Measurements from ENCODE around the gene LCT.
"Not testable (repeated sequence)": the region's sequence is repeated elsewhere in the genome, so short reads cannot be mapped to it uniquely, and the experiment has no call there.

LCT gene

GRCh38 chr2:135797497-135798274 lies 39.3 kb downstream of the LCT start:
- peak; percentile 67 to 72 for DNase-seq (ENCODE audit: low read depth in 2 of 2)

DNA sequence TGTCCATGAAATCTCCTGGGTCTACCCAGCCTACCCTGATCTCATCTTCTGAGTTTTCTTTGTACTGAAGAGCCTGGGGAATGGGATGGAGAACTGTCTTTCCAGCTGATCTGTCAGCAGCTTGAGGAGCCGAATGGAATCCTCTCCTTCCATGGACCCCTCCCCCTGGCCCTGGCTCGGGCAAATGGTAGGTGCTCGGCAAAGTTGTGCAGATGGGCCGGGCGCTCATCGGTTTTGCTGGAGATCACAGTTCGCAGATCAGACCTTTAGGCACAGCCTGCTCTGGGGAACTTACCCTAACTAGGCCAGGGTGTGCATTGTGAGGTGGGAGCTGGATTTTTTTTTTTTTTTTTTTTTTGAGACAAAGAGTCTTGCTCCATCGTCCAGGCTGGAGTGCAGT lies 40.4 kb downstream of the LCT start:
- DNase-seq (ENCODE audit: low read depth in 2 of 2): no peak

- DNase-seq (ENCODE audit: low read depth in 2 of 2): not testable (repeated sequence)
Observed at GRCh38 chr2:135795641-135796040, 41.3 kb downstream of the LCT start.

DNA sequence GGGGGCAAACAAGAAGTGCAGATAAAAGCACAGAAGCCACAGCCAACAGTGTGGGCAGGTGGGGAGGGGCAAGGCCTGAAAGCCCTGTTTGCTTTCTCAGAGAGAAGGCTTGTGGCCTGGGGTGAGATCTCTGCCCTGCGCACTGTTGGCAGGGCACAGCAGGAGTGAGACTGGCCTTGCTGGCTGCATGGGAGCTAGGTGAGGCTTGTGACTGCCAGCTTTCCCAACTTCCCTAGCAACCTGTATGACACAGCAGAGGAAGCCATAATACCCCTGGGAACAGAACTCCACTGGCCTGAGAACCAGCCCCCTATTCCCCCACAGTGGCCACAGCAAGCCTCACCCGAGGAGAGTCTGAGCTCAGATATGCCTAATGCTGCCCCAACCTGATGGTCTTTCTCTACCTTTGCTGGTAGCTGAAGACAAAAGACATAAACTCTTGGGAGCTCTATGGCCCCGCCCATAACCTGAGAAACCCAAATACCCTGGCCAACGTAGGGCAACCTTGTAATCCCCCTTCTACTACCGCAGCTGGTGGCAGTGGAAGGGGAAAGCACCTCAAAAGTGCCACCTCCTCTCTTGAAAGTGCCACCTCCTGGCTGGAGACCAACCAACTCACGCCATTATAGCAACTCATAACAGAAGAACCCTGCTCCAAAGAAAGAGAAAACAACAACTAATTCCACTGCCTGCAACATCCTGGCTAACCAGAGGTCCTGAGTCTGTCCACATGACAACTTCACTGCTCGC lies 44.4 kb downstream of the LCT start:
- no peak for DNase-seq (ENCODE audit: low read depth in 2 of 2)

DNA sequence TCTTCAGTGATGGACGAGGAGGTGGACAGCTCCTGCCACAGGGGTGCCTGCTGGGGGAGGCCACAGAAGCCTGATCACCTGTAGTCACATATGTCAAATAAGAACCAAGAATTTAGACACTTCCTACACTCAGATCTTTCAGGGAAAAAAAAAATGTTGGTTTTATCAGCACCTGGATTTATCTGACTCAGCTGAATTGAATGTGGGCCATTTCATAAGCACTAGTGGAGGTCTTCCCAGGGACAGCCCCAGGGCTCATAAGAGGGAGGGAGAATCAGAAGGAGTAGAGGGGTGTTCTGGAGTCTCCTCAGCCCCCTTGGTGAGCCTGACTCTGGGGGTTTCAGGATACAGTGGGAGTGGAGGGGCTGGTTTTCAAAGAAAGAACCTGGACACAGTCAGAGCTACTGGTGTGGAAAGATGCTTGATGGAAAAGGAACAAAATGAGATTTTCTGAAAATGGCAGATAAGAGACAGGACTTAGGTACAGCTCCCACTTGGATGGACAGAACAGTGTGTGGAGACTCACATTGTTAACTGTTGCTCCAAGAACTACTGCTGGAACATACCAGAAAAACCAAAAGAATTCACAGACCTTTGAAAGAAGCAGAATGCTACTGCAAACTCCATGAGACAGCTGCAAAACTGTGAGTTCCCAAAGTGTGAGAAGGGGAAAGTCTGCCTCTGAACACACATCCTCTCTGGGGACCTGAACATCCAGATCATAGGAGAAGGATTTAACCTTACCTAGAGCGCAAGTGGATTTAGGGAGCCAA lies 45.4 kb downstream of the LCT start:
- no peak for DNase-seq (ENCODE audit: low read depth in 2 of 2)

DNA sequence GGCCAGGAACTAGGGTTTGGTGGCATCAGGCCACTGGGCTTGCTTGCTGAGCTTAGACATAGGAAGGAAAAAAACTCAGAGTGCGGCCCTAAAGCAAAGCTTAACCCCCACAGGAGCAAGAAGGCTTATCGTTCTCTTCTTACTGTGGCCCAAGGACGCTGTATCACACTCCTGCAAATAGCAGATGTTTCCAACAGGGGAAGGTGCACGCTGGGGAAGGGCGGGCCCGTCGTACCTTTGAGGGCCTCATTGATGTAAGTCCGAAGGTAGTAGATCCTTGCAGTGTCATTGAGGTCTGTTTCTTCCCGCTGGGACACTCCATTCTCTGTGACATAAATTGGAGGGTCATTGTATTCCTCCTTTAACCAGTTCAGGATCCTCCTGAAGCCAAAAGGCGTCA lies 46.6 kb downstream of the LCT start:
- no peak for DNase-seq (ENCODE audit: low read depth in 2 of 2)

DNA sequence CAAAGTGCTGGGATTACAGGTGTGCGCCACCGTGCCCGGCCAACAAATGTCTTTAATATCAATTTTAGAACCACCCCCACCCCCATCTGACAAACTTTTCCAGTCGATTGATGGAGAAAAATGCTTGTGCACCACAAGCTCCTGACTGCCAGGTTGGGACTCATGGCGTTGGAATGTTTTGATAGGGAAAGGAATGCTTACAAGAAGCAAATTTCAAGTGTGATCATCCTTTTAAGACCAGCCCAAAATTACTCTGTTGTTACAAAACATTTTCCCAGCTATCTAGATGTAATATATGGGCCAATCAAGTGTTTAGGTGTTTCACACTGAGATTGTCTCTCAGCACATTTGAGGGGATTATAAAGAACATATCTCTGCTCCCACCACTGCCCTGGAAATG lies 50.2 kb downstream of the LCT start:
- no peak for DNase-seq (ENCODE audit: low read depth in 2 of 2)

DNA sequence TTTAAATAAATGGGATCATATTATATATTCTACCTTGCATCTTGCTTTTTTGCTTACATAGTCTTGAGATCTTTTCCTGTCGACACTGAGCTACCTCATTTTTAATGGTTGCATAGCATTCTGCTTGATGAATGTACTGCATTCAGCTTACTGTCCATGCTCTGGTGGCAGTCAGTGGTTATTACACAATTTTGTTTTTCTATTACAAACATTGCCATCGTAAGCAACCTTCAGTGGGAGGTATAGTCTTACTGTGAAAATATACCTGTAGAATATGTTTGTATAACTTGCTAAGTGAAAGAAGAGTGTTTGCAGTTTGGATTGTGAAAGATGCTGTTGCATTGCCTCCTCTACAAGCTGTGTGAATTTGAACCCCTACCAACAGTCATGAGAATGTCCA lies 52.0 kb downstream of the LCT start:
- no peak for DNase-seq (ENCODE audit: low read depth in 2 of 2)

- no peak for DNase-seq (ENCODE audit: low read depth in 2 of 2)
Observed at GRCh38 chr2:135783439-135783838, 53.5 kb downstream of the LCT start.

DNA sequence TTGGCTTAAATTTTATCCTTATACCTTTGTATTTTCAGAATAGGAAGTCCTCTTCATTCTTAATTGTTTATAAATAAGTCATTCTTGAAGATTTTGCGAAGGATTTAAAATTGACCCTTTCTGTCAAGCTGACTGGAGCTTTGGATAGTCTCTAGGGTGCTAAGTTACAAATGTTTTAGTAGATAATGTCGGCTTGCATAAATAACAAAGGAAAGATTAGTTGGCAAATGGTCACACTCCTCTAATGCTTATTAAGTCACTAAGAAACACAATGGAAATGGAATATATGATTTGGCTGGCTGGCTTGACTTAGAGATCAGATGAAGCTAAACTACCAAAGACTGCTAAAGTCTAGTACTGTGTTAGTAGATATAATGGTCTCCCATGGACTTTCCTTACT lies 54.8 kb downstream of the LCT start:
- DNase-seq (ENCODE audit: low read depth in 2 of 2): no peak

DNA sequence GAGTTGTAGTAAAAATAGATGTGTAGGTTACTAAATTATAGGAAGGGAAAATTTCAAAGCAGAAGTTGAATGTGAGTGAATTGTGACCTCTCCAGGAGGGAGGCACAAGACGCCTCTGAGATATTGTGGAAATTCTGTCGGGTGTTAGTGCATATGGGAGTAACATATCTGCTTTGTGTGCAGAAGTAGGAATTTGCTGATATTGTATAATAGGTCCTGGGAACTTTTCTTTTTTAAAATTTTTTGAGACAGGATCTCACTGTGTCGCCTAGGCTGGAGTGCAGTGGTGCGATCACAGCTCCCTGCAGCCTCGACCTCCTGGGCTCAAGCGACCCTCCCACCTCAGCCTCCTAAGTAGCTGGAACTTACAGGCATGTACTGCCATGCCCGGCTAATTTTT lies 60.6 kb downstream of the LCT start:
- no peak for DNase-seq (ENCODE audit: low read depth in 2 of 2)

DNA sequence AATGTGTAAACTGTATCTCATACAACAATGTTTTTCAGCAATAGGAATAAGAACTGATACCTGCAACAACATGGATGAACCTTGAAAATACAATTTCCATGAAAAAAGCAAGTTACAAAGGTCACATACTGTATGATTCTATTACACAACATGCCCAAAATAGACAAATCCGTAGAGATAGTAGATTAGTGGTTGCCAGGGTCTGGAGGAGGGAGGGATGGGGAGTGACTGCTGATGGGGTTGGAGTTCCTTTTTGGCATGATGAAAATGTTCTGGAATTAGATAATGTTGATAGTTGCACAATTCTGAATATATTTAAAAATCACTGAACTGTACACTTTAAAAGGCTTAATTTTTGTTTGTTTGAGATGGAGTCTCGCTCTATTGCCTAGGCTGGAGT lies 61.6 kb downstream of the LCT start:
- no peak for DNase-seq (ENCODE audit: low read depth in 2 of 2)

GRCh38 chr2:135773917-135774316 lies 63.1 kb downstream of the LCT start:
- no peak for DNase-seq (ENCODE audit: low read depth in 2 of 2)

GRCh38 chr2:135773319-135773718 lies 63.7 kb downstream of the LCT start:
- no peak for DNase-seq (ENCODE audit: low read depth in 2 of 2)

- no peak for DNase-seq (ENCODE audit: low read depth in 2 of 2)
Observed at GRCh38 chr2:135768863-135769262, 68.1 kb downstream of the LCT start.

DNA sequence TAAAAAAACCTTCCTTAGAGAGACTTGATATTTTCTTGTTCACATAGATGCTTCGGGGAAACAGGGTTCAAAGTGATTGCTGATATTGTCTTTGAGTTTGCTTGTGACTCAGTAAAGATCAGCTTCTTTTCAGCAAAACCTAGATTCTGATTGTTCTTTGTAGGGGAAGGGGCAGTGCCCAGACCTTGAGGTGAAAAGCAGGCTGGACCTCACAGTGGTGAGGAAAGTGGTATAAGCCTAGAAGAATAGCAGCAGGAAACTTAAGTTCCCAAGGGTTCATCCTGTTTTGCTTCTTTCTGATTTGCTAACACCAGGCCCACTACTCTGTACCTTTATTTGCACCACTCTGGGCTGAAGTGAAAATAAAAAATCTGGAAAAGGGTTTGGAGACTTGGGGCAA lies 74.5 kb downstream of the LCT start:
- no peak for DNase-seq (ENCODE audit: low read depth in 2 of 2)

GRCh38 chr2:135762022-135762421 lies 75.0 kb downstream of the LCT start:
- DNase-seq (ENCODE audit: low read depth in 2 of 2): no peak

DNA sequence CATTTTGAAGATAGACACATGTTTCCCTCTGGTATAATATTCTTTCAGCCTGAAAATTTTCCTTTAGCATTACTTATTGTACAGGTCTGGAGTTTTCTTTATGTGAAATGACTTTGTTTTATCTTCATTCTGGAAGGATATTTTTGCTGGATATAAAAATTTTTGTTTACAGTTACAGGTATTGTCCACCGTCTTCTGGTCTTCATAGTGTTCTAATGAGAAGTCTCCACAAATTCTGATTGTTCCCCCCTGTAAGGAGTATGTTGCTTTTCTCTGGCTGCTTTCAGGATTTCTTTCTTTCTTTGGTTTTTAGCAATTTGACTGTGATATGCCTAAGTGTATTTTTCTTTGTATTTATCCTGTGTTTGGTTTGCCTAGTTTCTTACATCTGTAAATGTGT lies 80.3 kb downstream of the LCT start:
- no peak for DNase-seq (ENCODE audit: low read depth in 2 of 2)

- DNase-seq (ENCODE audit: low read depth in 2 of 2): no peak
Observed at GRCh38 chr2:135755573-135755972, 81.4 kb downstream of the LCT start.

DNA sequence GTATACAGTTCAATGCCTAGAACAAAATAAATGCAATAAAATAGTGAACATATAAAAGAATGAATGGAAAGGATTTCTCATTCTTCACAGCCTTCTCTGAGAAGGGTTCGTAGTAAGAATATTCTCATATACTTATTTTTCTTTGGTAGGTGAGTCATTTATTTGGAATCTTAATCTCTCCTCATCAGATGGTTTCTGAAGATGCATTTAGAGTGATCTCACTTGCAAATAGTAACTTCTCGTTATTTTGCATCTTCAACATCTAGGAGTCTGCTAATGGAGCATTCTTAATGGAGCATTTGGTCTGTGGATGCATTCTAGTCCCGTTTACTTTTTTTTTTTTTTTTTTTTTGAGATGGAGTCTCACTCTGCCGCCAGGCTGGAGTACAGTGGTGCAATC lies 91.4 kb downstream of the LCT start:
- DNase-seq (ENCODE audit: low read depth in 2 of 2): no peak

GRCh38 chr2:135744760-135745314 lies 92.1 kb downstream of the LCT start:
- no peak for DNase-seq (ENCODE audit: low read depth in 2 of 2)

GRCh38 chr2:135743860-135744259 lies 93.1 kb downstream of the LCT start:
- no peak for DNase-seq (ENCODE audit: low read depth in 2 of 2)
